Transverse colon (tissue), 4 donors: ENCODE data around the gene LZIC.

Experiments used
- POLR2A ChIP-seq: fragments of 450-650 bp; IDR thresholded peaks from one replicate; pipeline ENCODE4 v1.6.1; 2016; ENCODE audit warnings: antibody characterized with exemption, mild to moderate bottlenecking, moderate library complexity
- POLR2AphosphoS5 ChIP-seq, 3 donors: sonication (generic); formaldehyde crosslinking; IDR thresholded peaks; one replicate each; pipeline ENCODE4 v1.6.1; 2016; ENCODE audit warnings: antibody characterized with exemption in 3 of 3
- TF ChIP-seq, protein P1 (sequence below), 5 experiments: fragments of 200-600 bp in 3 of 5; fragments of 450-650 bp in 2 of 5; sonication (generic) in 3 of 5; IDR thresholded peaks; 1 replicate in 2 of 5; 2 replicates in 3 of 5; pipeline ENCODE4 v1.5.1; 2016 to 2017; ENCODE audit warnings: antibody characterized with exemption in 5 of 5, inconsistent platforms in 3 of 5, mild to moderate bottlenecking in 2 of 5, moderate library complexity in 1 of 5

DNA sequence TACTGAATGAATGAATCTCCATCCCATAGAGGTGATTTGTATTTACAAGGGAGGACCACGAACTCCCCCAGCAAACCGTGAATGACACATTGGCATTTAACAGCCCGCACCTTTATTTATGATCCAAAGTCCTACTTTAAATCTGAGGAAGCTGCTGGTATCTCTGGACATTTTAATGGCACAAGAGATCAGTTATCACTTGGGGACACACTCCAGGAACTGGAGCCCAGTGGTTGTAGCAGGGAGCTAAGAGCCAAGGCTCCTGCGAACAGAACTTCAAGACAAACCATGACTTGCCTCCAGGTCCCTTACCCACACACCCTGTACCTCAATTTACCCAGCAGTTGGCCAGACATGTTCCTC is 34.3 kb downstream of the LZIC start:
- TF ChIP-seq POLR2A (no peak), POLR2AphosphoS5 (IDR thresholded peaks at IDR 0.05) (no peak)
- TF ChIP-seq, protein P1, sequence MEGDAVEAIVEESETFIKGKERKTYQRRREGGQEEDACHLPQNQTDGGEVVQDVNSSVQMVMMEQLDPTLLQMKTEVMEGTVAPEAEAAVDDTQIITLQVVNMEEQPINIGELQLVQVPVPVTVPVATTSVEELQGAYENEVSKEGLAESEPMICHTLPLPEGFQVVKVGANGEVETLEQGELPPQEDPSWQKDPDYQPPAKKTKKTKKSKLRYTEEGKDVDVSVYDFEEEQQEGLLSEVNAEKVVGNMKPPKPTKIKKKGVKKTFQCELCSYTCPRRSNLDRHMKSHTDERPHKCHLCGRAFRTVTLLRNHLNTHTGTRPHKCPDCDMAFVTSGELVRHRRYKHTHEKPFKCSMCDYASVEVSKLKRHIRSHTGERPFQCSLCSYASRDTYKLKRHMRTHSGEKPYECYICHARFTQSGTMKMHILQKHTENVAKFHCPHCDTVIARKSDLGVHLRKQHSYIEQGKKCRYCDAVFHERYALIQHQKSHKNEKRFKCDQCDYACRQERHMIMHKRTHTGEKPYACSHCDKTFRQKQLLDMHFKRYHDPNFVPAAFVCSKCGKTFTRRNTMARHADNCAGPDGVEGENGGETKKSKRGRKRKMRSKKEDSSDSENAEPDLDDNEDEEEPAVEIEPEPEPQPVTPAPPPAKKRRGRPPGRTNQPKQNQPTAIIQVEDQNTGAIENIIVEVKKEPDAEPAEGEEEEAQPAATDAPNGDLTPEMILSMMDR (IDR thresholded peaks at IDR 0.05) = no peak
